H1 (cell line): Measurements from ENCODE around the gene NEK11. TPM values are rescaled to one million over a fixed set of nuclear protein-coding genes. Genes with fewer than 3 reads are reported as not detected.

ENCODE experiments used
- CTCF ChIA-PET: fragments of 300-600 bp; sonication (Branson Sonifier 250); formaldehyde crosslinking; loops from one replicate; lab custom pipeline; 2021; ENCODE audit not compliant: partially characterized antibody; lab: Charles Lee
- POLR2A ChIA-PET: fragments of 300-600 bp; sonication (Branson Sonifier 250); formaldehyde crosslinking; loops from one replicate; lab custom pipeline; 2021; ENCODE audit warnings: inconsistent platforms; ENCODE audit not compliant: partially characterized antibody; lab: Charles Lee
- DNase-seq, 2 experiments: peaks; one replicate each; pipeline versions ENCODE4 v3.0.0 to v3.0.0-alpha.2; 2010 to 2022; ENCODE audit warnings: low spot score in 2 of 2, low read depth in 1 of 2, mixed read lengths in 1 of 2
- FAIRE-seq: peaks from 2 replicates; lab custom pipeline; 2011; peaks lifted over from hg19 to GRCh38; lab: Jason Lieb, UNC
- H2AFZ ChIP-seq: 2 replicates; pipeline ENCODE4 v1.8.1; 2012; ENCODE audit warnings: low read length, inconsistent platforms
- H2AK5ac ChIP-seq: 2 replicates; pipeline ENCODE4 v1.6.1; 2013; ENCODE audit warnings: low read depth, low read length
- H2BK120ac ChIP-seq: replicated peaks from 2 replicates; pipeline ENCODE3; 2013; ENCODE audit warnings: low read depth, low read length, inconsistent platforms
- H2BK12ac ChIP-seq: 2 replicates; pipeline ENCODE4 v1.6.1; 2013; ENCODE audit warnings: low read depth, low read length
- H2BK15ac ChIP-seq: 2 replicates; pipeline ENCODE4 v1.6.1; 2013; ENCODE audit warnings: low read length
- H2BK20ac ChIP-seq: 2 replicates; pipeline ENCODE4 v1.6.1; 2013; ENCODE audit warnings: low read length
- H2BK5ac ChIP-seq: 2 replicates; pipeline ENCODE4 v1.6.1; 2013; ENCODE audit warnings: low read depth, low read length
- H3K14ac ChIP-seq: 2 replicates; pipeline ENCODE4 v1.6.1; 2013; ENCODE audit warnings: inconsistent platforms; ENCODE audit not compliant: insufficient read length
- H3K18ac ChIP-seq: 2 replicates; pipeline ENCODE4 v1.6.1; 2013; ENCODE audit warnings: low read length; ENCODE audit errors: extremely low read depth
- H3K23ac ChIP-seq: 2 replicates; pipeline ENCODE4 v1.6.1; 2013; ENCODE audit warnings: inconsistent platforms; ENCODE audit not compliant: insufficient read length
- H3K23me2 ChIP-seq: 2 replicates; pipeline ENCODE4 v1.6.1; 2013; ENCODE audit warnings: low read depth, low read length
- H3K27ac ChIP-seq: 2 replicates; pipeline ENCODE4 v1.6.1; 2011; ENCODE audit warnings: low read depth, low read length, inconsistent platforms
- H3K27me3 ChIP-seq, 4 experiments: replicated peaks in 1 of 4; 1 replicate in 1 of 4; 2 replicates in 3 of 4; pipeline versions ENCODE4 v1.6.1 to v1.8.1; 2011 to 2013; ENCODE audit warnings: low read length in 3 of 4, mild to moderate bottlenecking in 3 of 4, inconsistent platforms in 2 of 4, mixed read lengths in 2 of 4, moderate library complexity in 1 of 4; ENCODE audit not compliant: control insufficient read depth in 3 of 4, insufficient read depth in 3 of 4; ENCODE audit errors: extremely low read depth in 1 of 4
- H3K36me3 ChIP-seq, 4 experiments: 2 replicates each; pipeline versions ENCODE4 v1.6.1 to v1.8.1; 2011 to 2013; ENCODE audit warnings: mild to moderate bottlenecking in 4 of 4, low read length in 3 of 4, moderate library complexity in 2 of 4, control low read depth in 1 of 4, inconsistent platforms in 1 of 4; ENCODE audit not compliant: insufficient read depth in 4 of 4, control insufficient read depth in 2 of 4
- H3K4ac ChIP-seq: replicated peaks from 2 replicates; pipeline ENCODE3; 2013; ENCODE audit warnings: low read length, low read depth, mixed read lengths, inconsistent platforms; ENCODE audit not compliant: insufficient read length
- H3K4me1 ChIP-seq, 4 experiments: replicated peaks in 1 of 4; 1 replicate in 1 of 4; 2 replicates in 3 of 4; pipeline versions ENCODE4 v1.6.1 to v1.8.1; 2011 to 2013; ENCODE audit warnings: low read length in 3 of 4, inconsistent platforms in 2 of 4, mixed read lengths in 1 of 4; ENCODE audit not compliant: insufficient read depth in 4 of 4, control insufficient read depth in 3 of 4
- H3K4me2 ChIP-seq, 2 experiments: 2 replicates each; pipeline versions ENCODE4 v1.6.1 to v1.8.1; 2011 to 2013; ENCODE audit warnings: low read depth in 2 of 2, low read length in 2 of 2, control low read depth in 1 of 2, inconsistent platforms in 1 of 2, mild to moderate bottlenecking in 1 of 2; ENCODE audit not compliant: insufficient read depth in 1 of 2
- H3K4me3 ChIP-seq, 4 experiments: fragments of 200-600, 300-600 bp in 1 of 4; sonication (generic), shearing (Covaris generic), sonication (Bioruptor Twin) in 1 of 4; 2 replicates each; pipeline versions ENCODE4 v1.5.1 to v1.8.1; 2011 to 2016; ENCODE audit warnings: low read length in 4 of 4, low read depth in 3 of 4, control low read depth in 2 of 4, inconsistent platforms in 2 of 4, mild to moderate bottlenecking in 2 of 4, mixed read lengths in 1 of 4, moderate library complexity in 1 of 4; ENCODE audit not compliant: insufficient read depth in 2 of 4; ENCODE audit errors: extremely low read depth in 1 of 4
- H3K56ac ChIP-seq: replicated peaks from 2 replicates; pipeline ENCODE3; 2013; ENCODE audit warnings: low read depth, mild to moderate bottlenecking, mixed read lengths, low read length, inconsistent platforms; ENCODE audit not compliant: insufficient read length
- H3K79me1 ChIP-seq: 2 replicates; pipeline ENCODE4 v1.6.1; 2013; ENCODE audit warnings: low read depth, low read length, control low read depth
- H3K79me2 ChIP-seq, 2 experiments: 2 replicates each; pipeline versions ENCODE4 v1.6.1 to v1.8.1; 2012 to 2013; ENCODE audit warnings: low read length in 2 of 2, mild to moderate bottlenecking in 2 of 2, inconsistent platforms in 1 of 2; ENCODE audit not compliant: insufficient read depth in 2 of 2, control insufficient read depth in 1 of 2
- H3K9ac ChIP-seq, 4 experiments: replicated peaks in 1 of 4; 1 replicate in 1 of 4; 2 replicates in 3 of 4; pipeline versions ENCODE4 v1.6.1 to v1.8.1; 2011 to 2013; ENCODE audit warnings: low read depth in 3 of 4, low read length in 3 of 4, control low read depth in 2 of 4, mild to moderate bottlenecking in 2 of 4, moderate library complexity in 2 of 4, inconsistent platforms in 1 of 4; ENCODE audit errors: extremely low read depth in 1 of 4
- H3K9me3 ChIP-seq, 2 experiments: 2 replicates each; pipeline versions ENCODE4 v1.6.1 to v1.8.1; 2012 to 2013; ENCODE audit warnings: mild to moderate bottlenecking in 2 of 2, moderate library complexity in 2 of 2, control low read depth in 1 of 2, inconsistent platforms in 1 of 2, low read depth in 1 of 2, low read length in 1 of 2, mixed read lengths in 1 of 2; ENCODE audit not compliant: insufficient read depth in 2 of 2
- H4K20me1 ChIP-seq, 2 experiments: replicated peaks in 1 of 2; 2 replicates each; pipeline versions ENCODE3 to v1.8.1; 2011 to 2013; ENCODE audit warnings: inconsistent platforms in 2 of 2, low read length in 2 of 2, mild to moderate bottlenecking in 1 of 2; ENCODE audit not compliant: insufficient read depth in 2 of 2, control insufficient read depth in 1 of 2
- H4K5ac ChIP-seq: 2 replicates; pipeline ENCODE4 v1.6.1; 2013; ENCODE audit warnings: low read length, low read depth, mixed read lengths, inconsistent platforms; ENCODE audit not compliant: insufficient read length
- H4K8ac ChIP-seq: 2 replicates; pipeline ENCODE4 v1.8.0; 2013; ENCODE audit warnings: mild to moderate bottlenecking, moderate library complexity, low read length, inconsistent platforms; ENCODE audit not compliant: insufficient read depth; ENCODE audit errors: extremely low read depth
- H4K91ac ChIP-seq: replicated peaks from 2 replicates; pipeline ENCODE3; 2013; ENCODE audit warnings: low read length, mixed read lengths, inconsistent platforms; ENCODE audit not compliant: insufficient read length
- EP300 ChIP-seq, 2 experiments: IDR thresholded peaks; 1 replicate in 1 of 2; 2 replicates in 1 of 2; pipeline ENCODE4 v1.6.1; 2011 to 2012; ENCODE audit warnings: low read depth in 2 of 2, low read length in 2 of 2, mild to moderate bottlenecking in 2 of 2, borderline replicate concordance in 1 of 2, inconsistent platforms in 1 of 2, moderate library complexity in 1 of 2
- EZH2 ChIP-seq: fragments of 200-600 bp; sonication (generic); IDR thresholded peaks from 2 replicates; pipeline ENCODE4 v1.7.1; 2012; ENCODE audit warnings: low read depth, mild to moderate bottlenecking, moderate library complexity, low read length, inconsistent platforms; ENCODE audit not compliant: severe bottlenecking
- JUND ChIP-seq: IDR thresholded peaks from 2 replicates; pipeline ENCODE4 v1.6.1; 2011; ENCODE audit warnings: mild to moderate bottlenecking, improper control_type of control experiment, low read length
- SP4 ChIP-seq: IDR thresholded peaks from 2 replicates; pipeline ENCODE4 v1.6.1; 2012; ENCODE audit warnings: low read length, inconsistent platforms
- WGBS, 2 experiments: shearing (Covaris generic) in 1 of 2; methylation state at CpG; one replicate each; pipeline versions ENCODE4 v1.1.6 to v1.1.7; 2013 to 2015; ENCODE audit warnings: low lambda C conversion rate in 2 of 2, mixed read lengths in 2 of 2, inconsistent platforms in 1 of 2, low coverage in 1 of 2, missing lambda C conversion rate in 1 of 2; ENCODE audit not compliant: insufficient replicate concordance in 2 of 2, insufficient coverage in 1 of 2, insufficient read length in 1 of 2; ENCODE audit errors: extremely low coverage in 1 of 2, missing lambda C conversion rate in 1 of 2; 5-methylcytosine and 5-hydroxymethylcytosine counted together
- polyA plus RNA-seq, 7 experiments: library from polyadenylated mRNA; depleted of rRNA in 3 of 7; stranded (reverse) in 5 of 7; unstranded in 2 of 7; fragments of >200 nt in 5 of 7; fragments of 200-250 nt in 2 of 7; gene quantifications; 1 replicate in 5 of 7; 2 replicates in 1 of 7; 4 replicates in 1 of 7; pipeline versions ENCODE4 v1.2.1 to v1.2.3, GENCODE V29; 2011 to 2013; ENCODE audit warnings: missing spikeins in 2 of 7, mixed read lengths in 2 of 7
- total RNA-seq: library from RNA; stranded (reverse); fragmentation: NEBNext Ultra II Directional; extraction: Animal tissue kit (Norgen Biotek cat#: 25700); gene quantifications from 2 replicates; pipeline ENCODE4 v1.2.1, GENCODE V29; 2021
- TF ChIP-seq, protein P1 (sequence below), 3 experiments: IDR thresholded peaks; 1 replicate in 2 of 3; 2 replicates in 1 of 3; pipeline versions ENCODE4 v1.5.1 to v1.6.1; 2011; ENCODE audit warnings: low read length in 3 of 3, mild to moderate bottlenecking in 3 of 3, inconsistent platforms in 2 of 3, low read depth in 1 of 3, moderate library complexity in 1 of 3; ENCODE audit not compliant: insufficient read depth in 1 of 3; ENCODE audit errors: control extremely low read depth in 1 of 3
- TF ChIP-seq, protein P2 (sequence below): IDR thresholded peaks from 2 replicates; pipeline ENCODE4 v1.6.1; 2012; ENCODE audit warnings: inconsistent platforms

The NEK11 gene
- total and polyA plus RNA-seq, 2 of the 8 experiments (the other 6 are each of a cell fraction or from before 2014, with no cell fraction given): 0.60 TPM; not detected in 1

DNA sequence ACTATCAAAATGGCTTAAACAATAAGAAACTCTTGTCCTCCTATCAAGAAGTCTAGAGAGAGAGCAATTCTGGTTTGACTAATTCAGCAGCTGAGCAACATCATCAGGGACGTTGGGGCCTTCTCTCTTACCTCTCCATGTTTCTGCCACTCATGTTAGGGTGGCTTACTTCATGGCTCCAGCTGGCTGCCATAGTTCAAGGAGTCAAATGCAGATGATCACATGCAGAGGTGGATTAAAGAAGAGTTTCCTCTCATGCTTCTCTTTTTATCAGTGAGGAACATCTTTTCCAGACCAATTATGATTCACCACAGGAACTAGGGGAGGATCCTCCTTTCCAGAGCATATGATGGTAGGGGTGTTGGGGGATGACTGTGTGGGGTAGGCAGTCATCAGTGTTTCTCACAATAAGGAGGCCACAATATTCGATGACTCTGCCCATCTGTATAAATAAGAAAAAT, 45.5 kb downstream of the NEK11 start:
- no peak overlapping the region for H2BK20ac ChIP-seq
- ChIA-PET POLR2A (no interaction called here), CTCF (no interaction called here)
- H3K79me1 ChIP-seq: no peaks in the 10 kb centered on the region
- no peak overlapping the region for H4K91ac ChIP-seq
- no peaks in the 10 kb centered on the region for H3K36me3 ChIP-seq
- H3K9me3 ChIP-seq: no peaks in the 10 kb centered on the region
- H3K23me2 ChIP-seq: no peaks in the 10 kb centered on the region
- FAIRE-seq: no peak
- H2AK5ac ChIP-seq: no peak overlapping the region
- no peak overlapping the region for H2BK5ac ChIP-seq
- H2BK12ac ChIP-seq: no peak overlapping the region
- H2AFZ ChIP-seq: peak overlapping the region; percentile 65; the same call in 1 of the 2 replicates
- no peak overlapping the region for H3K18ac ChIP-seq
- no peak overlapping the region for H2BK120ac ChIP-seq
- no peaks in the 10 kb centered on the region for H4K20me1 ChIP-seq
- no peak overlapping the region for H4K5ac ChIP-seq
- no peak overlapping the region for H3K23ac ChIP-seq
- H3K79me2 ChIP-seq: no peaks in the 10 kb centered on the region
- no peak overlapping the region for H3K4me3 ChIP-seq
- no peak overlapping the region for H3K56ac ChIP-seq
- no peak overlapping the region for H3K4me2 ChIP-seq
- no peak overlapping the region for H3K9ac ChIP-seq
- H3K4me1 ChIP-seq: peaks cover 0 to 7% (median 3%) of the 10 kb centered on the region in 4 experiments
- TF ChIP-seq EZH2: no peak
- TF ChIP-seq JUND: no peak
- TF ChIP-seq, protein P1, sequence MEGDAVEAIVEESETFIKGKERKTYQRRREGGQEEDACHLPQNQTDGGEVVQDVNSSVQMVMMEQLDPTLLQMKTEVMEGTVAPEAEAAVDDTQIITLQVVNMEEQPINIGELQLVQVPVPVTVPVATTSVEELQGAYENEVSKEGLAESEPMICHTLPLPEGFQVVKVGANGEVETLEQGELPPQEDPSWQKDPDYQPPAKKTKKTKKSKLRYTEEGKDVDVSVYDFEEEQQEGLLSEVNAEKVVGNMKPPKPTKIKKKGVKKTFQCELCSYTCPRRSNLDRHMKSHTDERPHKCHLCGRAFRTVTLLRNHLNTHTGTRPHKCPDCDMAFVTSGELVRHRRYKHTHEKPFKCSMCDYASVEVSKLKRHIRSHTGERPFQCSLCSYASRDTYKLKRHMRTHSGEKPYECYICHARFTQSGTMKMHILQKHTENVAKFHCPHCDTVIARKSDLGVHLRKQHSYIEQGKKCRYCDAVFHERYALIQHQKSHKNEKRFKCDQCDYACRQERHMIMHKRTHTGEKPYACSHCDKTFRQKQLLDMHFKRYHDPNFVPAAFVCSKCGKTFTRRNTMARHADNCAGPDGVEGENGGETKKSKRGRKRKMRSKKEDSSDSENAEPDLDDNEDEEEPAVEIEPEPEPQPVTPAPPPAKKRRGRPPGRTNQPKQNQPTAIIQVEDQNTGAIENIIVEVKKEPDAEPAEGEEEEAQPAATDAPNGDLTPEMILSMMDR (IDR thresholded peaks at IDR 0.05; ENCODE audit: control extremely low read depth in 1 of 3, insufficient read depth in 1 of 3, low read depth in 1 of 3, low read length in 3 of 3): no peak
- no peak for TF ChIP-seq SP4
- TF ChIP-seq EP300 (IDR thresholded peaks at IDR 0.05; ENCODE audit: borderline replicate concordance in 1 of 2, low read depth in 2 of 2, low read length in 2 of 2): no peak
- TF ChIP-seq, protein P2, sequence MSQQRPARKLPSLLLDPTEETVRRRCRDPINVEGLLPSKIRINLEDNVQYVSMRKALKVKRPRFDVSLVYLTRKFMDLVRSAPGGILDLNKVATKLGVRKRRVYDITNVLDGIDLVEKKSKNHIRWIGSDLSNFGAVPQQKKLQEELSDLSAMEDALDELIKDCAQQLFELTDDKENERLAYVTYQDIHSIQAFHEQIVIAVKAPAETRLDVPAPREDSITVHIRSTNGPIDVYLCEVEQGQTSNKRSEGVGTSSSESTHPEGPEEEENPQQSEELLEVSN: no peak
- WGBS, 2 experiments: 82% methylated on average over 2 of the region's 2 CpGs; no CpG with 5 or more reads in 1 of the 2 experiments
- H3K27ac ChIP-seq: no peak overlapping the region
- H3K4ac ChIP-seq: no peak overlapping the region
- no peak for DNase-seq
- H4K8ac ChIP-seq: no peak overlapping the region
- no peaks in the 10 kb centered on the region for H3K27me3 ChIP-seq
- H2BK15ac ChIP-seq: no peak overlapping the region
- no peak overlapping the region for H3K14ac ChIP-seq
